ENCODE results near the gene GM2A. TPM values are rescaled to one million over a fixed set of nuclear protein-coding genes. Genes with fewer than 3 reads are reported as not detected.

Gene GM2A
- polyA plus RNA-seq, 3 donors, result 22.2 to 57.9 (median 28.0) TPM

DNA sequence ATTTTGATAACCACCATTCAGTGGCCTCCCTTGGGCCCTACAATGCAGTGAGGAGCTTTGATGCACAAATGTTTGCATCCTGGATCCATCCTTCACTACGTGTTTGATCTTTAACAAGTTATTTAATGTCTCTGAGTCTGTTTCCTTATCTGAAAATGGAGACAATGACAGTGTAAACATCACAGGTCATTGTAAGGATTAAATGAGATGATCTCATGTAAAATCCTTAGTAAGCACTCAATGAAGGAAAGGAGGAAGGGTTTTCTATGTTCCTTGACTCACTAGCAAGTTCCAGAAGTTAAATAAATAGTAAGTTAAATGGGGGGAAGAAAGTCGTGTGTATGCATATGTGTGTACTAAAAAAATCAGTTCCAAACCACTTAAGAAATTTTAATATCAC lies 60.4 kb downstream of the GM2A start:
- TF ChIP-seq CTCF (IDR thresholded peaks at IDR 0.05), result no peak
- Histone ChIP-seq H3K9me3 (replicated peaks in 1 of 2; ENCODE audit: control insufficient read depth in 1 of 2, insufficient read depth in 1 of 2, low read length in 2 of 2) (peaks cover 7 to 10% of the 10 kb centered on the region in 2 donors), H3K4me3 (replicated peaks in 1 of 3; ENCODE audit: low read depth in 2 of 3, low read length in 3 of 3) (no peak overlapping the region), H3K4me1 (ENCODE audit: control insufficient read depth in 1 of 2, insufficient read depth in 2 of 2, low read length in 2 of 2) (no peaks in the 10 kb centered on the region), H3K79me2 (ENCODE audit: insufficient read depth, low read length) (no peaks in the 10 kb centered on the region), H3K4me2 (replicated peaks; ENCODE audit: extremely low read depth, low read length, poor library complexity, severe bottlenecking) (no peak overlapping the region), H3K27ac (ENCODE audit: low read depth in 1 of 2, low read length in 2 of 2) (no peak overlapping the region), H3K36me3 (replicated peaks in 1 of 2; ENCODE audit: control insufficient read depth in 1 of 2, insufficient read depth in 2 of 2, low read length in 2 of 2) (no peaks in the 10 kb centered on the region), H2AFZ (ENCODE audit: insufficient read depth, low read depth, low read length, poor library complexity, severe bottlenecking) (no peak overlapping the region), H3K27me3 (ENCODE audit: control insufficient read depth in 2 of 2, insufficient read depth in 2 of 2, low read length in 2 of 2) (no peaks in the 10 kb centered on the region), H3K9ac (ENCODE audit: insufficient read depth, low read length, poor library complexity, severe bottlenecking) (no peak overlapping the region), H4K20me1 (ENCODE audit: insufficient read depth, low read length) (no peaks in the 10 kb centered on the region)
- Mint-ChIP-seq H3K9me3 (peaks cover 5 to 19% (median 11%) of the 10 kb centered on the region in 7 donors), H3K27me3 (ENCODE audit: low read depth in 3 of 3) (peaks cover 3 to 7% (median 3%) of the 10 kb centered on the region in 3 donors), H3K4me1 (no peaks in the 10 kb centered on the region), H3K4me3 (no peak overlapping the region), H3K27ac (no peak overlapping the region), H3K36me3 (no peaks in the 10 kb centered on the region)
- no CpG with 5 or more reads among the region's 2 CpGs for WGBS (ENCODE audit: insufficient coverage)
- intact Hi-C loops (cut with micrococcal nuclease), result no loop called here
- no peak for DNase-seq

DNA sequence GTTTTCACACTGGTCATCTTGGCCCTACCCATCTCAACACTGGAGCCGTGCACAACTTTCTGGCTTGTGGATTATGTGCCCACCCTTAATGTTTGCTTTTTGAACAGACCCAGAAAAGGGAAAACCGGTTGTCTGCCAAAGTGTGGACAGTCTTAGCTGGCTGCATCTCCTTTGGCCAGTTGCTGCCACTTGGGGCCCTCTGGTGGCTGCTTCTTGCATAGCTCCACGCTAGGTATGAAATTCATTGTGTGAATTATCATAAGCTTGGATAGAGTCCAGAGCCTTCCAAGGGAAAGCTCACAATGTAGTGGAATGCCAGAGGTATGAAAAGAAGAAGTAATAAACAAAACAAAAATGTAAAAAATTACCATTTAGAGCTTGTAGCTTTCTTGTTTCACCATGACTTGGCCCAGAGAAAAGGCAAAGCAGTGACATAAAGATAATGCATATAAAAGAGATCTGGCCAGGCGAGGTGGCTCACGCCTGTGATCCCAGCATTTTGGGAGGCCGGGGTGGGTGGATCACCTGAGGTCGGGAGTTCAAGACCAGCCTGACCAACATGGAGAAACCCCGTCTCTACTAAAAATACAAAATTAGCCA lies 63.1 kb downstream of the GM2A start:
- intact Hi-C loops (cut with micrococcal nuclease), result no loop called here
- no peaks in the 10 kb centered on the region for H3K79me2 ChIP-seq (ENCODE audit: insufficient read depth, low read length)

More for the DNA sequence above, 63.1 kb downstream of the GM2A start:
- peaks cover 0 to 7% (median 3%) of the 10 kb centered on the region in 7 donors for H3K9me3 Mint-ChIP-seq
- Histone ChIP-seq H4K20me1 (ENCODE audit: insufficient read depth, low read length) (no peaks in the 10 kb centered on the region), H3K27me3 (ENCODE audit: control insufficient read depth in 2 of 2, insufficient read depth in 2 of 2, low read length in 2 of 2) (no peaks in the 10 kb centered on the region), H3K4me2 (replicated peaks; ENCODE audit: extremely low read depth, low read length, poor library complexity, severe bottlenecking) (no peak overlapping the region), H3K9me3 (replicated peaks in 1 of 2; ENCODE audit: control insufficient read depth in 1 of 2, insufficient read depth in 1 of 2, low read length in 2 of 2) (peaks cover 0 to 2% of the 10 kb centered on the region in 2 donors), H3K27ac (ENCODE audit: low read depth in 1 of 2, low read length in 2 of 2) (no peak overlapping the region), H3K9ac (ENCODE audit: insufficient read depth, low read length, poor library complexity, severe bottlenecking) (no peak overlapping the region), H3K4me3 (replicated peaks in 1 of 3; ENCODE audit: low read depth in 2 of 3, low read length in 3 of 3) (no peak overlapping the region), H3K36me3 (replicated peaks in 1 of 2; ENCODE audit: control insufficient read depth in 1 of 2, insufficient read depth in 2 of 2, low read length in 2 of 2) (no peaks in the 10 kb centered on the region), H3K4me1 (ENCODE audit: control insufficient read depth in 1 of 2, insufficient read depth in 2 of 2, low read length in 2 of 2) (no peaks in the 10 kb centered on the region), H2AFZ (ENCODE audit: insufficient read depth, low read depth, low read length, poor library complexity, severe bottlenecking) (no peak overlapping the region)
- WGBS (ENCODE audit: insufficient coverage), result 0% methylated on average over 1 of the region's 8 CpGs
- no peaks in the 10 kb centered on the region for H3K36me3 Mint-ChIP-seq
- peaks cover 3 to 7% (median 4%) of the 10 kb centered on the region in 3 donors for H3K27me3 Mint-ChIP-seq (ENCODE audit: low read depth in 3 of 3)
- H3K4me1 Mint-ChIP-seq, result no peaks in the 10 kb centered on the region
- no peak overlapping the region for H3K4me3 Mint-ChIP-seq
- H3K27ac Mint-ChIP-seq, result peak overlapping the region in 1 of 7 donors; percentile 21
- TF ChIP-seq CTCF (IDR thresholded peaks at IDR 0.05), result peak; percentile 88
- peak; percentile 29 to 63 (median 60) for DNase-seq
